Transverse colon (tissue), 3 donors: ENCODE results near the gene TWF2.

Experiments used
- CTCF ChIP-seq, 5 experiments: fragments of 200-600 bp in 3 of 5; fragments of 450-650 bp in 2 of 5; sonication (generic) in 3 of 5; IDR thresholded peaks; 1 replicate in 2 of 5; 2 replicates in 3 of 5; pipeline ENCODE4 v1.5.1; 2016 to 2017; ENCODE audit warnings: antibody characterized with exemption in 5 of 5, inconsistent platforms in 3 of 5, mild to moderate bottlenecking in 2 of 5, moderate library complexity in 1 of 5
- EP300 ChIP-seq: sonication (generic); formaldehyde crosslinking; IDR thresholded peaks from one replicate; pipeline ENCODE4 v1.6.1; 2017; ENCODE audit warnings: antibody characterized with exemption, low read depth

- TF ChIP-seq CTCF (IDR thresholded peaks at IDR 0.05): no peak
- no peak for TF ChIP-seq EP300
Observed at GRCh38 chr3:52279596-52279995, 40.6 kb upstream of the TWF2 start.
